ENCODE measurements around the gene CHST9. TPM values are rescaled to one million over a fixed set of nuclear protein-coding genes. Genes with fewer than 3 reads are reported as not detected.

CHST9 gene
- total RNA-seq, 1 donor from 2014 or later = 2.1 TPM

DNA sequence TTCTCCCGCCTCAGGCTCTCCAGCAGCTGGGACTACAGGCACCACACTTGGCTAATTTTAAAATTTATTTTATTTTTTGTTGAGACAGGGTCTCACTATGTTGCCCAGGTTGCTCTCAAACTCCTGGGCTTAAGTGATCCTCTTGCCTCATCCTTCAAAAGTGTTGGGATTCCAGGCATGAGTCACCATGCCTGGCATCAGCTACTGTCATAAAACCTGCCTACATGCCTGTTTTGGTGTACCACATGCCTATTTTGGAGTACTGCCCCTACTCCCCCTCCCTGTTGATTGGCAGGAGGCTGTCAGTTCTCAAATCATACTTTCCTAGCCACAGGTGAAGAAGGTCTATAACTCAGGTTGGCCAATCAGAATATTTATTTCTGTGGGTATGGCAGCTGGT lies 64.0 kb downstream of the CHST9 start:
- DNase-seq (ENCODE audit: low read depth) = no peak
- no peak overlapping the region for H3K4me3 ChIP-seq (ENCODE audit: low read depth, low read length)
- TF ChIP-seq, protein P1, sequence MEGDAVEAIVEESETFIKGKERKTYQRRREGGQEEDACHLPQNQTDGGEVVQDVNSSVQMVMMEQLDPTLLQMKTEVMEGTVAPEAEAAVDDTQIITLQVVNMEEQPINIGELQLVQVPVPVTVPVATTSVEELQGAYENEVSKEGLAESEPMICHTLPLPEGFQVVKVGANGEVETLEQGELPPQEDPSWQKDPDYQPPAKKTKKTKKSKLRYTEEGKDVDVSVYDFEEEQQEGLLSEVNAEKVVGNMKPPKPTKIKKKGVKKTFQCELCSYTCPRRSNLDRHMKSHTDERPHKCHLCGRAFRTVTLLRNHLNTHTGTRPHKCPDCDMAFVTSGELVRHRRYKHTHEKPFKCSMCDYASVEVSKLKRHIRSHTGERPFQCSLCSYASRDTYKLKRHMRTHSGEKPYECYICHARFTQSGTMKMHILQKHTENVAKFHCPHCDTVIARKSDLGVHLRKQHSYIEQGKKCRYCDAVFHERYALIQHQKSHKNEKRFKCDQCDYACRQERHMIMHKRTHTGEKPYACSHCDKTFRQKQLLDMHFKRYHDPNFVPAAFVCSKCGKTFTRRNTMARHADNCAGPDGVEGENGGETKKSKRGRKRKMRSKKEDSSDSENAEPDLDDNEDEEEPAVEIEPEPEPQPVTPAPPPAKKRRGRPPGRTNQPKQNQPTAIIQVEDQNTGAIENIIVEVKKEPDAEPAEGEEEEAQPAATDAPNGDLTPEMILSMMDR (conservative IDR thresholded peaks at IDR 0.05; ENCODE audit: low read depth, low read length) = no peak

DNA sequence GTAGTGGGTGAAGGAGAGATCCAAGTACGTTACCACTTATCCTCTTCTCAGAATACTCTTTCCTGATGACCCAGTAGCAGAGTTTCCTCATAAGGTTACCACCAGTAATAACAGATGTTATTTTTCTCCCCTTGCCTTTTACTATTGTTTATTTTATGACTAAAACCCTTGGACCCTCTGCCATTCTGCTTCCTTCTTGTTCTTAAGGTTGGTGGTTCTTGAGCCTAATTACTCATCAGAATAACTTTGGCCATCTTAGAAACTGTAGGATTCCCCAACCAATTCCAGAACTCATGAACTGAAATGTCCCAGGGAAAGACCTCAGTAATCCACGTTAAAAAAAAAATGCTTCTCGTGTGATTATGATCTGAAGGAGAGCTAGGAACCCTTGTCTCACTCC lies 64.9 kb downstream of the CHST9 start:
- DNase-seq (ENCODE audit: low read depth) = no peak
- H3K4me3 ChIP-seq (ENCODE audit: low read depth, low read length) = no peak overlapping the region
- TF ChIP-seq, protein P1 (conservative IDR thresholded peaks at IDR 0.05; ENCODE audit: low read depth, low read length) = no peak

DNA sequence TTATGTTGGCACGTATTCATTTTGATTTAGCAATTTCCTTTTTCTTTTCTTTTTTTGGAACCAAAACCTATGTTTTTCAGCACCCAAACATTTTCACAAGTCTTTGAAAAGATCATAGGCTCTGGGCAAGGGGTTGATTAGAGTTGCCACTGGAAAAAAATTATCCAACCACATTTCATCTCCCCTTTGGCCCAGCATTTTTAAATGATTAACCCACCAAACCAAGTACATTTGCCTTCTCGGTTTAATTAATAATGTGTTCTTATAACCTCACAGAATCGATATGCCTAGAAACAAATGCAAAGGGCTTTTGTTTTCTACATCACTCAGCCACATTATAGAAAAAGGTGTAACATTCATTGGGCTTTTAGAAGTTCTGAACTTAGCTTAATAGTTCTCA lies 66.1 kb downstream of the CHST9 start:
- TF ChIP-seq, protein P1 (conservative IDR thresholded peaks at IDR 0.05; ENCODE audit: low read depth, low read length) = no peak
- peak overlapping the region; percentile 1 for H3K4me3 ChIP-seq (ENCODE audit: low read depth, low read length)
- no peak for DNase-seq (ENCODE audit: low read depth)

DNA sequence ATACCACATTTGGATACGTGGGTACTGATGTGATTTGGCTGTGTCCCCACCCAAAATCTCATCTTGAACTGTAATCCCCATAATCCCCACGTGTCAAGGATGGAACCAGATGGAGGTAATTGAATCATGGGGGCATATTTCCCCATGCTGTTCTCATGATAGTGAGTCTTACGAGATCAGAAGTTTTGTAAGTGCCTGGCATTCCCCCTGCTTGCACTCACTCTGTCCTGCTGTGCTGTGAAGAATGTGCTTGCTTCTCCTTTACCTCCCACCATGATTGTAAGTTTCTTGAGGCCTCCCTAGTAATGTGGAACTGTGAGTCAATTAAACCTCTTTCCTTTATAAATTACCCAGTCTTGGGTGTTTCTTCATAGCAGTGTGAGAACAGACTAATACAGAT lies 70.3 kb downstream of the CHST9 start:
- DNase-seq (ENCODE audit: low read depth) = no peak
- H3K4me3 ChIP-seq (ENCODE audit: low read depth, low read length) = no peak overlapping the region
- TF ChIP-seq, protein P1 (conservative IDR thresholded peaks at IDR 0.05; ENCODE audit: low read depth, low read length) = no peak

DNA sequence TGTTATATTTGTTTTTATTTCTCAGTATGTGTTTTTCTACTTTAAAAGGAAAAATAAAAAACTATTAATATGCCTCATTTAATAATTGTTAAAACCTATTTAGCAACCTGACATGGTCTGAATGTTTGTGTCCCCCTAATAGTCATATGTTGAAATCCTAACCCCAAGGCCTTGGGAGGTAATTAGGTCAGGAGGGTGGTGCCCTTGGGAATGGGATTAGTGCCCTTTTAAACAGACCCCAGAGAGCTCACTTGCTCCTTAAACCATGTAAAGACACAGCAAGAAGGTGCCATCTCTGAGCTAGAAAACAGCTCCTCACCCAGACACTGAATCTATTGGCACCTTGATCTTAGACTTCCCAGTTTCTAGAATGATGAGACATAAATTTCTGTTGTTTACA lies 71.8 kb downstream of the CHST9 start:
- no peak for DNase-seq (ENCODE audit: low read depth)
- TF ChIP-seq, protein P1 (conservative IDR thresholded peaks at IDR 0.05; ENCODE audit: low read depth, low read length) = no peak
- H3K4me3 ChIP-seq (ENCODE audit: low read depth, low read length) = no peak overlapping the region

DNA sequence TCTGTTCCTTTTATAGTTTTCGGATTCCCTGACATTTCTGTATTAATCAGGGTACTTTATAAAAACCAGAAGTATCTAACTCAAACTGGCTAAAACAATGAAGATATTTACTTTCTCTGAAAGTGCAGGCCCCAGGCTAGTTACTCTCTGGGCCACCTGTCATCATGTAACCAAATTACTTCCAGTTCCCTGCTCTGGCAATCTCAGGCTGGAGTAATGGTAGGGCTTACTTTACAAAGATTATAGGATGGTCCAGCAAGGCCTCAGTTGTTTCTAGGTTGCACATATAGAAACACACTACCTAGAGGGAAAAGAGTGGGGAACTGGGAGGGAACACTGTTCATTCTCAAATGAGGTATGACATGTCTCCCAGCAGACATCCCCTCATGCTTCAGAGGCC lies 74.8 kb downstream of the CHST9 start:
- TF ChIP-seq, protein P1 (conservative IDR thresholded peaks at IDR 0.05; ENCODE audit: low read depth, low read length) = no peak
- no peak overlapping the region for H3K4me3 ChIP-seq (ENCODE audit: low read depth, low read length)
- no peak for DNase-seq (ENCODE audit: low read depth)

DNA sequence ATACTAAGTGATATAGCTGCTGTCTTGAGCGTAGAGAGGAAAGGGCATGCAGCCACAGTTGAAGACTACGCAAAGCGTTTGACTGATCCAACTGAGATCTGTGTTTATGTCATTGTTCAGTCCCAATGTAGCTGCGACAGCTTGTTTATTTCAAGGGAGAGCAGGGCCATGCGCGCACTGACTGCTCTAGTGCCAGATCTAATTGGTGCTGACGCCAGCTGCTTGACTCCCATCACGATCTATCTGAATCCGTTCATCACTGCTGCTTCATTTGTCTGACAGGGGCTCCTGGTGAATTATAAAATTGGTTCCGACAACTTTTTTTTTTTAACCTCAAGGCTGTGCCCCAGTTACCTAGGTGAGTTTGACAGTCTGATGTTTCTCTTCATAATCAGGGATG lies 75.7 kb downstream of the CHST9 start:
- TF ChIP-seq, protein P1 (conservative IDR thresholded peaks at IDR 0.05; ENCODE audit: low read depth, low read length) = no peak
- no peak overlapping the region for H3K4me3 ChIP-seq (ENCODE audit: low read depth, low read length)
- DNase-seq (ENCODE audit: low read depth) = no peak

Data from epithelial cell of proximal tubule (primary cell).